HepG2 (cell line): ENCODE measurements around the gene COL4A3. TPM values are rescaled to one million over a fixed set of nuclear protein-coding genes. Genes with fewer than 3 reads are reported as not detected.

ENCODE experiments used
- ATM ChIP-seq: fragments of 450-650 bp; IDR thresholded peaks from 2 replicates; pipeline ENCODE4 v1.7.1; 2017; ENCODE audit warnings: mild to moderate bottlenecking, borderline replicate concordance
- CBX5 ChIP-seq: sonication (generic); formaldehyde crosslinking; IDR thresholded peaks from 2 replicates; pipeline ENCODE4 v1.4.0; 2020; ENCODE audit warnings: missing genetic modification reagents, borderline replicate concordance
- CEBPB ChIP-seq: IDR thresholded peaks from 2 replicates; pipeline ENCODE4 v1.6.1; 2011; ENCODE audit warnings: low read depth, low read length, improper control_type of control experiment, borderline replicate concordance
- EEA1 ChIP-seq: sonication (generic); formaldehyde crosslinking; IDR thresholded peaks from 2 replicates; pipeline ENCODE4 v1.5.1; 2020; ENCODE audit warnings: mild to moderate bottlenecking, missing genetic modification reagents, borderline replicate concordance
- KDM5B ChIP-seq: sonication (generic); formaldehyde crosslinking; IDR thresholded peaks from 2 replicates; pipeline ENCODE4 v1.4.0; 2020; ENCODE audit warnings: missing genetic modification reagents, mild to moderate bottlenecking, borderline replicate concordance
- RELA ChIP-seq: sonication (generic); formaldehyde crosslinking; IDR thresholded peaks from 2 replicates; pipeline ENCODE4 v1.4.0; 2020; ENCODE audit warnings: missing genetic modification reagents
- RXRB ChIP-seq: IDR thresholded peaks from 2 replicates; pipeline ENCODE4 v1.6.1; 2016; ENCODE audit warnings: borderline replicate concordance, missing genetic modification reagents, missing compliant biosample characterization
- SP4 ChIP-seq: sonication (generic); formaldehyde crosslinking; IDR thresholded peaks from 2 replicates; pipeline ENCODE4 v1.8.1; 2023; ENCODE audit warnings: mild to moderate bottlenecking, missing genetic modification reagents
- SRY ChIP-seq: sonication (generic); formaldehyde crosslinking; IDR thresholded peaks from 2 replicates; pipeline ENCODE4 v1.8.0; 2022; ENCODE audit warnings: mild to moderate bottlenecking, missing genetic modification reagents
- SSRP1 ChIP-seq: IDR thresholded peaks from 2 replicates; pipeline ENCODE4 v1.6.1; 2016; ENCODE audit warnings: control low read depth
- ZFP36 ChIP-seq: fragments of 150-350 bp; IDR thresholded peaks from 2 replicates; pipeline ENCODE4 v1.6.1; 2018; ENCODE audit warnings: borderline replicate concordance, low read length, low read depth; ENCODE audit not compliant: partially characterized antibody
- ZNF10 ChIP-seq: sonication (generic); formaldehyde crosslinking; IDR thresholded peaks from 2 replicates; pipeline ENCODE4 v1.4.0; 2020; ENCODE audit warnings: mild to moderate bottlenecking, low read depth, missing genetic modification reagents, borderline replicate concordance
- polyA plus RNA-seq, 8 experiments: library from polyadenylated mRNA; depleted of rRNA in 3 of 8; stranded (reverse) in 7 of 8; unstranded in 1 of 8; fragments of >200 nt; fragmentation: Illumina TruSeq in 4 of 8; extraction: Trizol in 4 of 8; gene quantifications; 2 replicates each; pipeline versions ENCODE4 v1.2.1 to v1.2.3, GENCODE V29; 2011 to 2016; ENCODE audit warnings: low read depth in 4 of 8, missing spikeins in 1 of 8, mixed read lengths in 1 of 8; ENCODE audit not compliant: insufficient read depth in 1 of 8
- total RNA-seq, 5 experiments: library from RNA; depleted of rRNA; stranded (reverse); fragments of >200 nt; fragmentation: Illumina TruSeq; extraction: Trizol; gene quantifications; 2 replicates each; pipeline ENCODE4 v1.2.3, GENCODE V29; 2016; ENCODE audit warnings: low read depth in 1 of 5
- TF ChIP-seq, protein P1 (sequence below): IDR thresholded peaks from 2 replicates; pipeline ENCODE4 v1.4.0; 2020; ENCODE audit warnings: mild to moderate bottlenecking, missing genetic modification reagents
- TF ChIP-seq, protein P2 (sequence below): sonication (generic); formaldehyde crosslinking; IDR thresholded peaks from 2 replicates; pipeline ENCODE4 v1.8.1; 2023; ENCODE audit warnings: missing genetic modification reagents, inconsistent platforms, borderline replicate concordance
- TF ChIP-seq, protein P3 (sequence below): sonication (generic); formaldehyde crosslinking; IDR thresholded peaks from 2 replicates; pipeline ENCODE4 v1.4.0; 2020; ENCODE audit warnings: missing genetic modification reagents, borderline replicate concordance
- TF ChIP-seq, protein P4 (sequence below): sonication (generic); formaldehyde crosslinking; IDR thresholded peaks from 2 replicates; pipeline ENCODE4 v1.5.1; 2020; ENCODE audit warnings: missing genetic modification reagents, mild to moderate bottlenecking, borderline replicate concordance
- TF ChIP-seq, protein P5 (sequence below): sonication (generic); formaldehyde crosslinking; IDR thresholded peaks from 2 replicates; pipeline ENCODE4 v1.8.0; 2022; ENCODE audit warnings: missing genetic modification reagents, mild to moderate bottlenecking, inconsistent platforms, borderline replicate concordance

The COL4A3 gene
- total and polyA plus RNA-seq, 2 of the 13 experiments (the other 11 are each of a cell fraction or from before 2014, with no cell fraction given), result 0.02 TPM; not detected in 1

DNA sequence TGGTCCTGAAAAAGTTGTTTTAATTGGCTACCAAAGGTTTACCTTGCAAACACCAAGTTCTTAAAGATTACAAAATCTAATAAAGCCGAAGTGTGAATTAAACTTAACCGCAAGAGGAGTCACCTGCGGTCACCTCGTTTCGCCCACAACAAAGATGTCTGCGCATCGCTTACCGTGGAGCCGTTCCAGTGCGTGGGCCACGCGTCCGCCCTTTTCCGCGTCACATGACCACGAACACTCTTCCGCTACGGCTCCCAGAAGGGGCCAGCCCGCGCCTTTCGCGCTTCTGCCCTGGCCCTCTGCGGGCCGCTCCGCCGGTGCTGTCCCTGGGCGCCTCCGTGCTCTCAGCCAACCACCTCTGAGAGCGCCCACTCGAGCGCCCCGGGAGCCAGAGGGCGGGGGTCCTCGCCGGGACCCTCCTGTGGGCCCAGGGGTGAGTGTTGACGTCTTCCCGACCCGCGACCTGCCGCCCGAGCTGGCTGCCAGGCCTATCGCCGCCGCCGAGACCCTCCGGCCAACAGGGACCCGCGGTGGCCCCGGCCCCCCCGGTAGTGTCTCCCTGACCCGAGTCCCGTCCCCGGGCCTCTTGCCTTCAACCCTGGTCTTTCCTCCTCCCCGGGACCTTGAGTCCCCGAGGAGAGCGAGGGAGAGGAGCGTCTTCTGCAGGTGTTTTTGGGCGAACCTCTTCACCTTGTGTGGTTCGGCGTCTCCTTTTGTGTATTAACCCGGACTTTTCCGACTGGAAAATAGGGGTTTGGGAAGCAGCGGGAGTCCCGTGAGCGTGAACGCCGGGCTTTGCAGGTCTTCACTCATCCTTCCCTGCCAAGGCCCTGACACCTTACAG, 160.8 kb downstream of the COL4A3 start, which contains the start of gene MFF (continued):
- TF ChIP-seq, protein P1, sequence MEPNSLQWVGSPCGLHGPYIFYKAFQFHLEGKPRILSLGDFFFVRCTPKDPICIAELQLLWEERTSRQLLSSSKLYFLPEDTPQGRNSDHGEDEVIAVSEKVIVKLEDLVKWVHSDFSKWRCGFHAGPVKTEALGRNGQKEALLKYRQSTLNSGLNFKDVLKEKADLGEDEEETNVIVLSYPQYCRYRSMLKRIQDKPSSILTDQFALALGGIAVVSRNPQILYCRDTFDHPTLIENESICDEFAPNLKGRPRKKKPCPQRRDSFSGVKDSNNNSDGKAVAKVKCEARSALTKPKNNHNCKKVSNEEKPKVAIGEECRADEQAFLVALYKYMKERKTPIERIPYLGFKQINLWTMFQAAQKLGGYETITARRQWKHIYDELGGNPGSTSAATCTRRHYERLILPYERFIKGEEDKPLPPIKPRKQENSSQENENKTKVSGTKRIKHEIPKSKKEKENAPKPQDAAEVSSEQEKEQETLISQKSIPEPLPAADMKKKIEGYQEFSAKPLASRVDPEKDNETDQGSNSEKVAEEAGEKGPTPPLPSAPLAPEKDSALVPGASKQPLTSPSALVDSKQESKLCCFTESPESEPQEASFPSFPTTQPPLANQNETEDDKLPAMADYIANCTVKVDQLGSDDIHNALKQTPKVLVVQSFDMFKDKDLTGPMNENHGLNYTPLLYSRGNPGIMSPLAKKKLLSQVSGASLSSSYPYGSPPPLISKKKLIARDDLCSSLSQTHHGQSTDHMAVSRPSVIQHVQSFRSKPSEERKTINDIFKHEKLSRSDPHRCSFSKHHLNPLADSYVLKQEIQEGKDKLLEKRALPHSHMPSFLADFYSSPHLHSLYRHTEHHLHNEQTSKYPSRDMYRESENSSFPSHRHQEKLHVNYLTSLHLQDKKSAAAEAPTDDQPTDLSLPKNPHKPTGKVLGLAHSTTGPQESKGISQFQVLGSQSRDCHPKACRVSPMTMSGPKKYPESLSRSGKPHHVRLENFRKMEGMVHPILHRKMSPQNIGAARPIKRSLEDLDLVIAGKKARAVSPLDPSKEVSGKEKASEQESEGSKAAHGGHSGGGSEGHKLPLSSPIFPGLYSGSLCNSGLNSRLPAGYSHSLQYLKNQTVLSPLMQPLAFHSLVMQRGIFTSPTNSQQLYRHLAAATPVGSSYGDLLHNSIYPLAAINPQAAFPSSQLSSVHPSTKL (CRISPR knock-in tag), result peak; percentile 83
- TF ChIP-seq, protein P2, sequence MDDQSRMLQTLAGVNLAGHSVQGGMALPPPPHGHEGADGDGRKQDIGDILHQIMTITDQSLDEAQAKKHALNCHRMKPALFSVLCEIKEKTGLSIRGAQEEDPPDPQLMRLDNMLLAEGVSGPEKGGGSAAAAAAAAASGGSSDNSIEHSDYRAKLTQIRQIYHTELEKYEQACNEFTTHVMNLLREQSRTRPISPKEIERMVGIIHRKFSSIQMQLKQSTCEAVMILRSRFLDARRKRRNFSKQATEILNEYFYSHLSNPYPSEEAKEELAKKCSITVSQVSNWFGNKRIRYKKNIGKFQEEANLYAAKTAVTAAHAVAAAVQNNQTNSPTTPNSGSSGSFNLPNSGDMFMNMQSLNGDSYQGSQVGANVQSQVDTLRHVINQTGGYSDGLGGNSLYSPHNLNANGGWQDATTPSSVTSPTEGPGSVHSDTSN (CRISPR knock-in tag), result peak; percentile 65; the same call in 1 of the 2 replicates
- TF ChIP-seq ATM, result no peak
- no peak for TF ChIP-seq ZFP36
- no peak for TF ChIP-seq CEBPB
- TF ChIP-seq, protein P3, sequence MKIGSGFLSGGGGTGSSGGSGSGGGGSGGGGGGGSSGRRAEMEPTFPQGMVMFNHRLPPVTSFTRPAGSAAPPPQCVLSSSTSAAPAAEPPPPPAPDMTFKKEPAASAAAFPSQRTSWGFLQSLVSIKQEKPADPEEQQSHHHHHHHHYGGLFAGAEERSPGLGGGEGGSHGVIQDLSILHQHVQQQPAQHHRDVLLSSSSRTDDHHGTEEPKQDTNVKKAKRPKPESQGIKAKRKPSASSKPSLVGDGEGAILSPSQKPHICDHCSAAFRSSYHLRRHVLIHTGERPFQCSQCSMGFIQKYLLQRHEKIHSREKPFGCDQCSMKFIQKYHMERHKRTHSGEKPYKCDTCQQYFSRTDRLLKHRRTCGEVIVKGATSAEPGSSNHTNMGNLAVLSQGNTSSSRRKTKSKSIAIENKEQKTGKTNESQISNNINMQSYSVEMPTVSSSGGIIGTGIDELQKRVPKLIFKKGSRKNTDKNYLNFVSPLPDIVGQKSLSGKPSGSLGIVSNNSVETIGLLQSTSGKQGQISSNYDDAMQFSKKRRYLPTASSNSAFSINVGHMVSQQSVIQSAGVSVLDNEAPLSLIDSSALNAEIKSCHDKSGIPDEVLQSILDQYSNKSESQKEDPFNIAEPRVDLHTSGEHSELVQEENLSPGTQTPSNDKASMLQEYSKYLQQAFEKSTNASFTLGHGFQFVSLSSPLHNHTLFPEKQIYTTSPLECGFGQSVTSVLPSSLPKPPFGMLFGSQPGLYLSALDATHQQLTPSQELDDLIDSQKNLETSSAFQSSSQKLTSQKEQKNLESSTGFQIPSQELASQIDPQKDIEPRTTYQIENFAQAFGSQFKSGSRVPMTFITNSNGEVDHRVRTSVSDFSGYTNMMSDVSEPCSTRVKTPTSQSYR (CRISPR knock-in tag), result peak; percentile 82
- TF ChIP-seq ZNF10 (CRISPR knock-in tag), result no peak
- TF ChIP-seq, protein P4, sequence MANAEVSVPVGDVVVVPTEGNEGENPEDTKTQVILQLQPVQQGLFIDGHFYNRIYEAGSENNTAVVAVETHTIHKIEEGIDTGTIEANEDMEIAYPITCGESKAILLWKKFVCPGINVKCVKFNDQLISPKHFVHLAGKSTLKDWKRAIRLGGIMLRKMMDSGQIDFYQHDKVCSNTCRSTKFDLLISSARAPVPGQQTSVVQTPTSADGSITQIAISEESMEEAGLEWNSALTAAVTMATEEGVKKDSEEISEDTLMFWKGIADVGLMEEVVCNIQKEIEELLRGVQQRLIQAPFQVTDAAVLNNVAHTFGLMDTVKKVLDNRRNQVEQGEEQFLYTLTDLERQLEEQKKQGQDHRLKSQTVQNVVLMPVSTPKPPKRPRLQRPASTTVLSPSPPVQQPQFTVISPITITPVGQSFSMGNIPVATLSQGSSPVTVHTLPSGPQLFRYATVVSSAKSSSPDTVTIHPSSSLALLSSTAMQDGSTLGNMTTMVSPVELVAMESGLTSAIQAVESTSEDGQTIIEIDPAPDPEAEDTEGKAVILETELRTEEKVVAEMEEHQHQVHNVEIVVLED, result peak; percentile 97
- peak; percentile 98 for TF ChIP-seq KDM5B (CRISPR knock-in tag)
- TF ChIP-seq CBX5 (CRISPR knock-in tag), result peak; percentile 99
- TF ChIP-seq SRY (CRISPR knock-in tag), result 0 out of 2 replicates have a peak, but pooled peaks have one; percentile 20
- TF ChIP-seq EEA1 (CRISPR knock-in tag), result no peak; the same call in 1 of the 2 replicates
- peak; percentile 94 for TF ChIP-seq RELA (CRISPR knock-in tag)
- peak; percentile 96 for TF ChIP-seq RXRB (CRISPR knock-in tag)
- TF ChIP-seq, protein P5, sequence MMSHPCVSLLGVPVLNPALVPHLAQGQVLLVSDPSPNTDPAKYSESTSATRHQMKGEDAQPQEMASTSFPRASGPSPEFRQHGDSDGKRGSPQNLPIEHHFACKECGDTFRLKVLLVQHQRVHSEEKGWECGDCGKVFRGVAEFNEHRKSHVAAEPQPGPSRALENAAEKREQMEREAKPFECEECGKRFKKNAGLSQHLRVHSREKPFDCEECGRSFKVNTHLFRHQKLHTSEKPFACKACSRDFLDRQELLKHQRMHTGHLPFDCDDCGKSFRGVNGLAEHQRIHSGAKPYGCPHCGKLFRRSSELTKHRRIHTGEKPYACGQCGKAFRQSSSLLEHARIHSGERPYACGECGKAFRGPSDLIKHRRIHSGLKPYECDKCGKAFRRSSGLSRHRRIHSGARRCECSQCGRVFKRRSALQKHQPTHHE, result peak; percentile 67; the same call in 1 of the 2 replicates
- TF ChIP-seq SP4 (CRISPR knock-in tag), result peak; percentile 83
- no peak for TF ChIP-seq SSRP1 (CRISPR knock-in tag)
